ENCODE results near the gene CUEDC1. TPM values are rescaled to one million over a fixed set of nuclear protein-coding genes. Genes with fewer than 3 reads are reported as not detected.

Gene CUEDC1
- total and polyA plus RNA-seq, 2 of the 13 experiments (the other 11 are each of a cell fraction or from before 2014, with no cell fraction given) = 7.4 to 12.9 TPM

DNA sequence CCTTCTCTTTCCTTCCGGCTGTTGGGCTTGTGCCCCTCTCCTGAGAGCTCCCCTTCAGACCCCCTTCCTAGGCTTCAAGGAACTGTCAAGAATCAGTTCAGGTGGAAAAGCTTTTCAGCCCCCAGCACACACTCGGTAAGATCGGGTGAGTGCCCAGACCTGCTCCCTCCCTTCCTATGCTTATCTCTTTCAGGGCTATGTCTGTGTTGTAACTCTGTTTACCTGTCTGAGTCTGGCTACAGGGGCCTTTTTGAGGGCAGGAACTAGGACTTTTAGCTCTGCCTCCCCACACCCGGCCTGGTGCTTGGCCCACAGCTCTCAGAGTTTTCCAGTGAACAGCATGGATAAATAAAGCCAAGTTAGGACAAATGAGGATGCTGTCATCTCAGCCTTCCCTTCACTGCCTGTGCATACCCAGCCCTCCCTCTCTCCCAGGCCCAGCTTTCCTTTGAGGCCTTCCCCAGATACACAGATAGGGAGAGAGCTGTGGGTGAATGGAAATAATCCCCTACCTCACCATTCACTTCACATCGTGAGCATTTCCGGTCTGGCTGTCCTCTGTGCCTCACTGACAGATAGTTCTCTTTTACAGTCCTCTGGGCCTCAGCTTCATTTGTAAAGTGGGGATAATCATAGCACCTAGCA, 99.7 kb downstream of the CUEDC1 start (continued):
- TF ChIP-seq E2F5 (CRISPR knock-in tag; conservative IDR thresholded peaks at IDR 0.05) (no peak), KDM4B (CRISPR knock-in tag; IDR thresholded peaks at IDR 0.05) (peak; percentile 71; the same call in 1 of the 2 replicates), ZNF703 (CRISPR knock-in tag; IDR thresholded peaks at IDR 0.05; ENCODE audit: borderline replicate concordance) (no peak), SRSF1 (optimal IDR thresholded peaks at IDR 0.05; ENCODE audit: low read depth, low read length) (no peak), KAT2B (IDR thresholded peaks at IDR 0.05; ENCODE audit: borderline replicate concordance, low read depth, low read length) (no peak), SATB2 (CRISPR knock-in tag; IDR thresholded peaks at IDR 0.05) (no peak; the same call in 1 of the 2 replicates), ZKSCAN5 (CRISPR knock-in tag; IDR thresholded peaks at IDR 0.05) (no peak; the same call in 1 of the 2 replicates), MTA1 (CRISPR knock-in tag; IDR thresholded peaks at IDR 0.05; ENCODE audit: borderline replicate concordance) (peak; percentile 78), AKNA (CRISPR knock-in tag; IDR thresholded peaks at IDR 0.05; ENCODE audit: borderline replicate concordance) (no peak), ATAD3A (CRISPR knock-in tag; IDR thresholded peaks at IDR 0.05) (no peak), DPF2 (CRISPR knock-in tag; IDR thresholded peaks at IDR 0.05; ENCODE audit: borderline replicate concordance, low read depth) (peak; percentile 86)
- TF ChIP-seq, protein P1, sequence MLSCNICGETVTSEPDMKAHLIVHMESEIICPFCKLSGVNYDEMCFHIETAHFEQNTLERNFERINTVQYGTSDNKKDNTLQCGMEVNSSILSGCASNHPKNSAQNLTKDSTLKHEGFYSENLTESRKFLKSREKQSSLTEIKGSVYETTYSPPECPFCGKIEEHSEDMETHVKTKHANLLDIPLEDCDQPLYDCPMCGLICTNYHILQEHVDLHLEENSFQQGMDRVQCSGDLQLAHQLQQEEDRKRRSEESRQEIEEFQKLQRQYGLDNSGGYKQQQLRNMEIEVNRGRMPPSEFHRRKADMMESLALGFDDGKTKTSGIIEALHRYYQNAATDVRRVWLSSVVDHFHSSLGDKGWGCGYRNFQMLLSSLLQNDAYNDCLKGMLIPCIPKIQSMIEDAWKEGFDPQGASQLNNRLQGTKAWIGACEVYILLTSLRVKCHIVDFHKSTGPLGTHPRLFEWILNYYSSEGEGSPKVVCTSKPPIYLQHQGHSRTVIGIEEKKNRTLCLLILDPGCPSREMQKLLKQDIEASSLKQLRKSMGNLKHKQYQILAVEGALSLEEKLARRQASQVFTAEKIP (CRISPR knock-in tag; IDR thresholded peaks at IDR 0.05; ENCODE audit: borderline replicate concordance) = no peak
- TF ChIP-seq, protein P2, sequence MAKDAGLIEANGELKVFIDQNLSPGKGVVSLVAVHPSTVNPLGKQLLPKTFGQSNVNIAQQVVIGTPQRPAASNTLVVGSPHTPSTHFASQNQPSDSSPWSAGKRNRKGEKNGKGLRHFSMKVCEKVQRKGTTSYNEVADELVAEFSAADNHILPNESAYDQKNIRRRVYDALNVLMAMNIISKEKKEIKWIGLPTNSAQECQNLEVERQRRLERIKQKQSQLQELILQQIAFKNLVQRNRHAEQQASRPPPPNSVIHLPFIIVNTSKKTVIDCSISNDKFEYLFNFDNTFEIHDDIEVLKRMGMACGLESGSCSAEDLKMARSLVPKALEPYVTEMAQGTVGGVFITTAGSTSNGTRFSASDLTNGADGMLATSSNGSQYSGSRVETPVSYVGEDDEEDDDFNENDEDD (CRISPR knock-in tag; IDR thresholded peaks at IDR 0.05; ENCODE audit: borderline replicate concordance) = no peak; the same call in 1 of the 2 replicates
- TF ChIP-seq, protein P3, sequence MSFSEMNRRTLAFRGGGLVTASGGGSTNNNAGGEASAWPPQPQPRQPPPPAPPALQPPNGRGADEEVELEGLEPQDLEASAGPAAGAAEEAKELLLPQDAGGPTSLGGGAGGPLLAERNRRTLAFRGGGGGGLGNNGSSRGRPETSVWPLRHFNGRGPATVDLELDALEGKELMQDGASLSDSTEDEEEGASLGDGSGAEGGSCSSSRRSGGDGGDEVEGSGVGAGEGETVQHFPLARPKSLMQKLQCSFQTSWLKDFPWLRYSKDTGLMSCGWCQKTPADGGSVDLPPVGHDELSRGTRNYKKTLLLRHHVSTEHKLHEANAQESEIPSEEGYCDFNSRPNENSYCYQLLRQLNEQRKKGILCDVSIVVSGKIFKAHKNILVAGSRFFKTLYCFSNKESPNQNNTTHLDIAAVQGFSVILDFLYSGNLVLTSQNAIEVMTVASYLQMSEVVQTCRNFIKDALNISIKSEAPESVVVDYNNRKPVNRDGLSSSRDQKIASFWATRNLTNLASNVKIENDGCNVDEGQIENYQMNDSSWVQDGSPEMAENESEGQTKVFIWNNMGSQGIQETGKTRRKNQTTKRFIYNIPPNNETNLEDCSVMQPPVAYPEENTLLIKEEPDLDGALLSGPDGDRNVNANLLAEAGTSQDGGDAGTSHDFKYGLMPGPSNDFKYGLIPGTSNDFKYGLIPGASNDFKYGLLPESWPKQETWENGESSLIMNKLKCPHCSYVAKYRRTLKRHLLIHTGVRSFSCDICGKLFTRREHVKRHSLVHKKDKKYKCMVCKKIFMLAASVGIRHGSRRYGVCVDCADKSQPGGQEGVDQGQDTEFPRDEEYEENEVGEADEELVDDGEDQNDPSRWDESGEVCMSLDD (CRISPR knock-in tag; IDR thresholded peaks at IDR 0.05; ENCODE audit: borderline replicate concordance) = no peak
- TF ChIP-seq, protein P4, sequence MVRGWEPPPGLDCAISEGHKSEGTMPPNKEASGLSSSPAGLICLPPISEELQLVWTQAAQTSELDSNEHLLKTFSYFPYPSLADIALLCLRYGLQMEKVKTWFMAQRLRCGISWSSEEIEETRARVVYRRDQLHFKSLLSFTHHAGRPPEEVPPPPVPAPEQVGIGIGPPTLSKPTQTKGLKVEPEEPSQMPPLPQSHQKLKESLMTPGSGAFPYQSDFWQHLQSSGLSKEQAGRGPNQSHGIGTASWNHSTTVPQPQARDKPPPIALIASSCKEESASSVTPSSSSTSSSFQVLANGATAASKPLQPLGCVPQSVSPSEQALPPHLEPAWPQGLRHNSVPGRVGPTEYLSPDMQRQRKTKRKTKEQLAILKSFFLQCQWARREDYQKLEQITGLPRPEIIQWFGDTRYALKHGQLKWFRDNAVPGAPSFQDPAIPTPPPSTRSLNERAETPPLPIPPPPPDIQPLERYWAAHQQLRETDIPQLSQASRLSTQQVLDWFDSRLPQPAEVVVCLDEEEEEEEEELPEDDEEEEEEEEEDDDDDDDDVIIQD (CRISPR knock-in tag; IDR thresholded peaks at IDR 0.05; ENCODE audit: low read depth) = peak; percentile 33; the same call in 1 of the 2 replicates

Data from HepG2 (cell line).